ENCODE results near the gene ZFAND6.
"Not testable (repeated sequence)": the region's sequence is repeated elsewhere in the genome, so short reads cannot be mapped to it uniquely, and the experiment has no call there.

The ZFAND6 gene

GRCh38 chr15:80152896-80153876 is 93.7 kb downstream of the ZFAND6 start, which contains the start of gene FAH:
Gene FAH (plus strand): TSS chr15:80152999. CDS start chr15:80153055, 56 bp downstream.
- peaks cover 6% of the 10 kb centered on the region for H3K36me3 Mint-ChIP-seq (ENCODE audit: low read depth)
- intact Hi-C loops (cut with micrococcal nuclease): loop anchor here (2.0 kb wide), 1 partner anchor 94 kb away; the partner anchor contains the start of gene ZFAND6
- peaks cover 4% of the 10 kb centered on the region for H3K27me3 Mint-ChIP-seq
- H3K4me1 Mint-ChIP-seq (ENCODE audit: low read depth): peaks cover 50% of the 10 kb centered on the region
- no peaks in the 10 kb centered on the region for H3K9me3 Mint-ChIP-seq
- H3K4me3 Mint-ChIP-seq: peak within 1 kb of the TSS; percentile 86
- H3K27ac Mint-ChIP-seq: peak within 1 kb of the TSS; percentile 82

- intact Hi-C loops (cut with micrococcal nuclease): loop anchor here (2.0 kb wide), 1 partner anchor 95 kb away; the partner anchor contains the start of gene ZFAND6
- peaks cover 6% of the 10 kb centered on the region for H3K36me3 Mint-ChIP-seq (ENCODE audit: low read depth)
- H3K4me3 Mint-ChIP-seq: peak overlapping the region; percentile 86
- peaks cover 50% of the 10 kb centered on the region for H3K4me1 Mint-ChIP-seq (ENCODE audit: low read depth)
- H3K27ac Mint-ChIP-seq: peak overlapping the region; percentile 82
- no peaks in the 10 kb centered on the region for H3K9me3 Mint-ChIP-seq
- peaks cover 4% of the 10 kb centered on the region for H3K27me3 Mint-ChIP-seq
Measured at GRCh38 chr15:80153900-80154299, 94.4 kb downstream of the ZFAND6 start.

DNA sequence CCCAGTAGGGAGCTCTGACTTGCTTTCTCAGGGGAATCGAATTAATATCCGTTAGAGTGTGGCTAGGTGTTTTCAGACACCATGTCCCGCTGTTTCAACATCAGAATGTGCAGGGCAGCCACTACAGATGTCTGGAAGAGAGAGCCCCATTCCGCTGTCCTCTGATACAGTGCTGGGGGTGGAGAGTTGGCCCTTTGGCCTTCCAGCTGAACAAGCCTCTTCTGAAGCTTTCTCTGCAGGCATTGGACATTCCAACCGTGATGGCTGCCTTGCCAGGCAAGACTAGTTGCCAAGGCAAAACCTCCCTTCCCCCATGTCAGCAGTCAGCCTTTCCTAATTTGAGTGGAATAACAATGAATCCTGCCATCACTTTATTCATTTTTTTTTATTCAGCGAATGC is 94.9 kb downstream of the ZFAND6 start:
- intact Hi-C loops (cut with micrococcal nuclease): no loop called here
- no peaks in the 10 kb centered on the region for H3K9me3 Mint-ChIP-seq

GRCh38 chr15:80155001-80155377 is 95.5 kb downstream of the ZFAND6 start:
- Mint-ChIP-seq H3K27me3 (peaks cover 4% of the 10 kb centered on the region), H3K4me1 (ENCODE audit: low read depth) (peaks cover 59% of the 10 kb centered on the region), H3K36me3 (ENCODE audit: low read depth) (peaks cover 14% of the 10 kb centered on the region), H3K27ac (peak overlapping the region; percentile 81), H3K4me3 (no peak overlapping the region), H3K9me3 (no peaks in the 10 kb centered on the region)
- intact Hi-C loops (cut with micrococcal nuclease): no loop called here

More for the DNA sequence above, 94.9 kb downstream of the ZFAND6 start:
- Mint-ChIP-seq H3K4me1 (ENCODE audit: low read depth) (peaks cover 52% of the 10 kb centered on the region), H3K36me3 (ENCODE audit: low read depth) (peaks cover 9% of the 10 kb centered on the region), H3K27ac (peak overlapping the region; percentile 81), H3K4me3 (no peak overlapping the region), H3K27me3 (peaks cover 4% of the 10 kb centered on the region)

GRCh38 chr15:80155378-80156175 is 96.1 kb downstream of the ZFAND6 start:
- peak overlapping the region; percentile 32 for H3K4me3 Mint-ChIP-seq
- peaks cover 64% of the 10 kb centered on the region for H3K4me1 Mint-ChIP-seq (ENCODE audit: low read depth)
- peak overlapping the region; percentile 81 for H3K27ac Mint-ChIP-seq
- peaks cover 14% of the 10 kb centered on the region for H3K36me3 Mint-ChIP-seq (ENCODE audit: low read depth)
- intact Hi-C loops (cut with micrococcal nuclease); H3K27me3 Mint-ChIP-seq; H3K9me3 Mint-ChIP-seq: not testable (repeated sequence)

- no peak overlapping the region for H3K4me3 Mint-ChIP-seq
- H3K36me3 Mint-ChIP-seq (ENCODE audit: low read depth): peaks cover 16% of the 10 kb centered on the region
- H3K9me3 Mint-ChIP-seq: no peaks in the 10 kb centered on the region
- intact Hi-C loops (cut with micrococcal nuclease): no loop called here
- peak overlapping the region; percentile 81 for H3K27ac Mint-ChIP-seq
- H3K27me3 Mint-ChIP-seq: peaks cover 4% of the 10 kb centered on the region
- H3K4me1 Mint-ChIP-seq (ENCODE audit: low read depth): peaks cover 71% of the 10 kb centered on the region
Measured at GRCh38 chr15:80156176-80156720, 96.8 kb downstream of the ZFAND6 start.

GRCh38 chr15:80157215-80157614 is 97.7 kb downstream of the ZFAND6 start:
- H3K4me3 Mint-ChIP-seq: no peak overlapping the region
- intact Hi-C loops (cut with micrococcal nuclease): no loop called here
- H3K9me3 Mint-ChIP-seq: no peaks in the 10 kb centered on the region
- H3K27me3 Mint-ChIP-seq: peaks cover 3% of the 10 kb centered on the region
- no peak overlapping the region for H3K27ac Mint-ChIP-seq
- H3K36me3 Mint-ChIP-seq (ENCODE audit: low read depth): peaks cover 25% of the 10 kb centered on the region
- peaks cover 70% of the 10 kb centered on the region for H3K4me1 Mint-ChIP-seq (ENCODE audit: low read depth)

DNA sequence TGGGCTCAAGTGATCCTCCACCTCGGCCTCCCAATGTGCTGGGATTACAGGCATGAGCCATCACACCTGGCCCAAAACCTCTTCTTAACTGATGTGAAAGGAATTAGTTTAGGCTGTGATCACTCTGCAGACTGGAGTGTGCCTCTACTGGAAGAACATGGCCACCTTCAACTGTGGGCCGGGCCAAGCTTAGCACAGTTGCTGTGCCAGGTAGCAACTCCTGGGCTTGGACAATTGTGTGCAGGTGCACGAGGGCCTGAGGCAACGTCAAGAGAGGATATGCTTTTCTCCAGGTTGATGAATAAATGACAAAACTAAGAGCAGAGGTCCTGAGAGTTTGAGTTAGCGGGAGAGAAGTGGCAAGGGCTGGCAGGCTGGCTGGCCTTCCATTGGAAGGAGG is 99.8 kb downstream of the ZFAND6 start:
- Mint-ChIP-seq H3K27me3 (no peaks in the 10 kb centered on the region), H3K4me1 (ENCODE audit: low read depth) (peaks cover 64% of the 10 kb centered on the region), H3K4me3 (no peak overlapping the region), H3K27ac (no peak overlapping the region), H3K36me3 (ENCODE audit: low read depth) (peaks cover 39% of the 10 kb centered on the region), H3K9me3 (no peaks in the 10 kb centered on the region)
- intact Hi-C loops (cut with micrococcal nuclease): no loop called here

- Mint-ChIP-seq H3K27me3 (no peaks in the 10 kb centered on the region), H3K36me3 (ENCODE audit: low read depth) (peaks cover 41% of the 10 kb centered on the region), H3K27ac (peak overlapping the region; percentile 79), H3K9me3 (no peaks in the 10 kb centered on the region), H3K4me1 (ENCODE audit: low read depth) (peaks cover 58% of the 10 kb centered on the region), H3K4me3 (peak overlapping the region; percentile 26)
- intact Hi-C loops (cut with micrococcal nuclease): no loop called here
Measured at GRCh38 chr15:80159811-80160569, 100.5 kb downstream of the ZFAND6 start.

DNA sequence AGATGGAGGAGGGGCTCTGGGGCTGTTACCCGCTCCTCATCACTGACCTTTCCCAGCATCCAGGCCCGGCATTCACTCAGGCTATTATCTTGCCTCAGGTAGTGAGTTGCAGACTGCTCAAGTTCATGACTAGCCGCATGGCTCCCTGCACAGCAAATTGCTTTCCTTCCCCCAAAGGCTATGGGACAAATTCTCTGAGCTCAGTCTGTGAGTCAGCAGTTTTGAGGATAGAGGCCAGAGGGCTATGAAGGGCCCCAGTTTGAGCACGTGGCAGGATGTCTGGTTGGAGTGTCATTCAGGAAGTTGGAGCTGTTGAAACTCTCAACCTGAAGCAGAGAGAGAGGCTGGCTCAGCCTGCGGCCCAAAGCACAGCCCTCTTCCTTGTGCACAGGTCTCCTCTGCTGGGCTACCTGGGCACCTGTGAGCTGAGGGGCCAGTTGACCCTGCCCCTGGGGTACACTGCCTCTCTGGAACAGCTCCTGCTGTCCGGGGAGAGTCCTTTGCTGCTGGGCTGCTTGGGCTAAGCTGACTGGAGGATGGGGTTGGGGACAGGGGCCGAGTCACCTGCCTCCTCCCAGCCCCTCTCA is 101.2 kb downstream of the ZFAND6 start:
- Mint-ChIP-seq H3K27ac (peak overlapping the region; percentile 79), H3K36me3 (ENCODE audit: low read depth) (peaks cover 41% of the 10 kb centered on the region), H3K9me3 (no peaks in the 10 kb centered on the region), H3K4me1 (ENCODE audit: low read depth) (peaks cover 51% of the 10 kb centered on the region), H3K27me3 (no peaks in the 10 kb centered on the region), H3K4me3 (peak overlapping the region; percentile 26)
- intact Hi-C loops (cut with micrococcal nuclease): no loop called here

DNA sequence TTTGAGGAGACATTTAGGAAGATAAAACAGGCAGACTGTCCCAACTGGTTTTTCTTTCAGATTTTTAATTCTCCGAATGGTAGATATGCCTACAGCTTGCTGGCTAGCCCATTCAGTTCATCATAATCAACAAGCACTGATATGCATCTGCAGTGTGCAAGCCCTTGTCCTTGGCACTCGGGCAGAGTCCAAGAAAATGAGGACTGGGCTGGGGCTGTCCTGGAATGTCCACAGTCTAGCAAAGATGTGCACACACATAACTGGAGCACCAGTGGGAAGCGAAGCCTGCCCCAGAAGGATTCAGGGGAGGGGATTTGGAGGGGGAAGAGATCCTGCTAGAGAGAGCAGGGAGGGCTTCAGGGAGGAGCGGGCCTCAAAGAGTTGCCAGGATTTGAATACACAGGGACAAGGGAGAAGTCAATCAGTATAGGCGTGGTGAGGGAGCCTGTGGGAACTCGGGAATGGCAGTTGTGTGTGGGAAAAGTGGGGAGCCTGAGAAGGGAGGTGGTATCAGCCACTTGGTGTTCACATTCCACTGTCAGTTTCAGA is 102.1 kb downstream of the ZFAND6 start:
- Mint-ChIP-seq H3K27ac (peak overlapping the region; percentile 79), H3K4me1 (ENCODE audit: low read depth) (peaks cover 43% of the 10 kb centered on the region), H3K27me3 (no peaks in the 10 kb centered on the region), H3K9me3 (no peaks in the 10 kb centered on the region), H3K36me3 (ENCODE audit: low read depth) (peaks cover 41% of the 10 kb centered on the region), H3K4me3 (no peak overlapping the region)
- intact Hi-C loops (cut with micrococcal nuclease): no loop called here

DNA sequence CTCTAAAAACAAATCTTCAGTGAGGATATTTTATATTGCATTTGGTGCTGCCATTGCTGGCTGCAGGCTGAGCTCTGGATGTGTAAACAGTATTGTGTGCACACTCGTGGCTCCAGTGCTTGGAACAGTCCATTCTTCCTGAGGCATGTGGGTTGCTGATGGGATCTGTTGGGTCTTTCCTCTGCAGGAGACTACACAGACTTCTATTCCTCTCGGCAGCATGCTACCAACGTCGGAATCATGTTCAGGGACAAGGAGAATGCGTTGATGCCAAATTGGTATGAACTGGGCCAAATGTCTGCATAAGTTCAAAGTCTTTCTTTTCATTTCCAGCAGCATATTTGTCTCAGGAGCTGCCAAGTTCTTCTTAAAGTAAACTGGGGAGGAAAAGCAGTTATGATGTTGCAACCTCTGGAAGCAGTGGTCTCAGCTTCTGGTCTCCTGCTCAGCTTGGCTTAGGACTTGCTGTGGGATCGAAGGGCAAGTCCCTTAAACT is 102.6 kb downstream of the ZFAND6 start:
- peaks cover 41% of the 10 kb centered on the region for H3K36me3 Mint-ChIP-seq (ENCODE audit: low read depth)
- H3K27ac Mint-ChIP-seq: peak overlapping the region; percentile 79

More for the DNA sequence above, 102.6 kb downstream of the ZFAND6 start:
- Mint-ChIP-seq H3K4me3 (no peak overlapping the region), H3K9me3 (no peaks in the 10 kb centered on the region), H3K4me1 (ENCODE audit: low read depth) (peaks cover 39% of the 10 kb centered on the region), H3K27me3 (no peaks in the 10 kb centered on the region)
- intact Hi-C loops (cut with micrococcal nuclease): no loop called here
